ENCODE measurements around the gene TM7SF2.

Gene TM7SF2

DNA sequence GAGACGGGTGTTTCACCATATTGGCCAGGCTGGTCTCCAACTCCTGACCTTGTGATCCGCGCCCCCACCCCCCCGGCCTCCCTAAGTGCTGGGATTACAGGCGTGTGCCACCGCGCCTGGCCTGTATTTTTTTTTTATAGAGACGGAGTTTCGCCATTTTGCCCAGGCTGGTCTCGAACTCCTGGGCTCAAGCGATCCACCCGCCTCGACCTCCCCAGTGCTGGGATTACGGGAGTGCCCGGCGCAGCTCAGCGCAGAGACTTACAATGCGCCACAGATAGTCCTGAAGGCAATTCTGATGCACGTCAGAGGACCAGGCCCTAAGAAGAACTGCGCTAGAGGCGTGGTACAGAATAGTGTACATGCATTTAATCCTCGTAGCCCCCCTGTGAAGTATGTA is 16.2 kb upstream of the TM7SF2 start:
- FAIRE-seq (no peak), DNase-seq (ENCODE audit: insufficient read length) (no peak)
- TF ChIP-seq POLR2AphosphoS5 (IDR thresholded peaks at IDR 0.05; ENCODE audit: low read depth, low read length) = no peak
- no peak for TF ChIP-seq TAF1 (IDR thresholded peaks at IDR 0.05; ENCODE audit: borderline replicate concordance, low read depth, low read length)
- no peak for TF ChIP-seq POLR2A (IDR thresholded peaks at IDR 0.05; ENCODE audit: low read depth, low read length)

DNA sequence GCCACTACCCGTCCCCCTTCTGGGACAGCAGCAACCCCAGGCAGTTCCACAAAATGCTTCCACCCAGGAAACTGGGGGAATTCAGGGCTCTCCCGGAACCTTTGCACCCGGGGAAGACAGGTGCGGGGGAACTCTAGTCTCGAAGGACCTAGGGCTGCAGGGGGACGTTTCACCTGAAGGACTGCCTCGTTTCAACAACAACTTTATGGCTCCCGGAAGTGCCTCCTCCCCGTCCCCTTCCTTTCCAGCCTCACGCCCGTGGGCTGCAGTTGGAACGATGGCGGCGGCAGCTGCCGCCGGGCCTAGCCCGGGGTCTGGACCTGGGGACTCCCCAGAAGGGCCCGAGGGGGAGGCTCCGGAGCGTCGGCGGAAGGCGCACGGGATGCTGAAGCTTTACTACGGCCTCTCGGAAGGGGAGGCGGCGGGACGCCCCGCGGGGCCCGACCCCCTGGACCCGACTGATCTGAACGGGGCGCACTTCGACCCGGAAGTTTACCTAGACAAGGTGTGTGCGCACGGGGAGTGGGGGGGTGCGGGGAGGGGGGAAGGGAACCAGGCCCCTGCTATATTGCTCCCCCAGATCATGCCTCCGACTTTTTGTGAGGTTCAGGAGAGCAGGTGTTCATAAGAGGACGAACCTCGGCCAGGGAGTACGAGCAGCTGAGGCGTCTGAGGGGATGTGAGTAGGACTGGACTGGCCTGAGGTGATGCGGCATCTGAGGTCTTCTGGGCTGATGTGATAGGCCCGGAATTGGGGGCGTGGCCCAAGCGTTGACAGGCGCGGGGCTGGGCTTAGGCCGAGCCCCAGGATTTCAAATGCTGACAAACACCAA is 15.5 kb upstream of the TM7SF2 start, which contains the start of gene VPS51:
Gene VPS51 (plus strand): TSS at position 241 of the 833 bp plus-strand sequence. CDS start 37 bp downstream, at position 278.
- DNase-seq (ENCODE audit: insufficient read length) (peak; percentile 95), FAIRE-seq (peak; percentile 99)
- TF ChIP-seq POLR2A (IDR thresholded peaks at IDR 0.05; ENCODE audit: low read depth, low read length) = peak; percentile 95
- TF ChIP-seq TAF1 (IDR thresholded peaks at IDR 0.05; ENCODE audit: borderline replicate concordance, low read depth, low read length) = peak; percentile 97
- TF ChIP-seq POLR2AphosphoS5 (IDR thresholded peaks at IDR 0.05; ENCODE audit: low read depth, low read length) = peak; percentile 97

DNA sequence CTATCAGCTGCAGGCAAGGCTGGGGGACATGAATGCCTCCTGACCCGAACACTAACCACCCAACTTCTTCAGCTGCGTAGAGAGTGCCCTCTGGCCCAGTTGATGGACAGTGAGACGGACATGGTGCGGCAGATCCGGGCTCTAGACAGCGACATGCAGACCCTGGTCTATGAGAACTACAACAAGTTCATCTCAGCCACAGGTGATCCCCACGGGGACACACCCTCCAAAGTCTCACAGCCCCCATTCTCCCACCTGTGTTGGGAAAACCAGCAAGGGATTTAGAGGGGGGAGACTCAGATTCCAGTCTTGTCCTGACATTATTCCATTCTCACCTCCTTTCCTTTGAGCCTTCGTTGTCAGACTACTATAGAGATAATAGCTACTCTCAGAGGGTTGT is 14.7 kb upstream of the TM7SF2 start:
- DNase-seq (ENCODE audit: insufficient read length) = no peak
- FAIRE-seq = no peak
- no peak for TF ChIP-seq TAF1 (IDR thresholded peaks at IDR 0.05; ENCODE audit: borderline replicate concordance, low read depth, low read length)
- no peak for TF ChIP-seq POLR2AphosphoS5 (IDR thresholded peaks at IDR 0.05; ENCODE audit: low read depth, low read length)
- no peak for TF ChIP-seq POLR2A (IDR thresholded peaks at IDR 0.05; ENCODE audit: low read depth, low read length)

GRCh38 chr11:65100674-65101350 is 10.9 kb upstream of the TM7SF2 start:
- FAIRE-seq (peak; percentile 40), DNase-seq (ENCODE audit: insufficient read length) (no peak)
- TF ChIP-seq POLR2AphosphoS5 (IDR thresholded peaks at IDR 0.05; ENCODE audit: low read depth, low read length) = no peak
- TF ChIP-seq TAF1 (IDR thresholded peaks at IDR 0.05; ENCODE audit: borderline replicate concordance, low read depth, low read length) = no peak
- no peak for TF ChIP-seq POLR2A (IDR thresholded peaks at IDR 0.05; ENCODE audit: low read depth, low read length)

GRCh38 chr11:65102142-65103095 is 9.3 kb upstream of the TM7SF2 start:
- TF ChIP-seq TAF1 (IDR thresholded peaks at IDR 0.05; ENCODE audit: borderline replicate concordance, low read depth, low read length) (no peak), POLR2AphosphoS5 (IDR thresholded peaks at IDR 0.05; ENCODE audit: low read depth, low read length) (no peak), POLR2A (IDR thresholded peaks at IDR 0.05; ENCODE audit: low read depth, low read length) (no peak)
- FAIRE-seq (no peak), DNase-seq (ENCODE audit: insufficient read length) (no peak)

- DNase-seq (ENCODE audit: insufficient read length) (no peak), FAIRE-seq (no peak)
- TF ChIP-seq POLR2A (IDR thresholded peaks at IDR 0.05; ENCODE audit: low read depth, low read length) (no peak), POLR2AphosphoS5 (IDR thresholded peaks at IDR 0.05; ENCODE audit: low read depth, low read length) (no peak), TAF1 (IDR thresholded peaks at IDR 0.05; ENCODE audit: borderline replicate concordance, low read depth, low read length) (no peak)
Measured at GRCh38 chr11:65103476-65103875, 8.2 kb upstream of the TM7SF2 start.

DNA sequence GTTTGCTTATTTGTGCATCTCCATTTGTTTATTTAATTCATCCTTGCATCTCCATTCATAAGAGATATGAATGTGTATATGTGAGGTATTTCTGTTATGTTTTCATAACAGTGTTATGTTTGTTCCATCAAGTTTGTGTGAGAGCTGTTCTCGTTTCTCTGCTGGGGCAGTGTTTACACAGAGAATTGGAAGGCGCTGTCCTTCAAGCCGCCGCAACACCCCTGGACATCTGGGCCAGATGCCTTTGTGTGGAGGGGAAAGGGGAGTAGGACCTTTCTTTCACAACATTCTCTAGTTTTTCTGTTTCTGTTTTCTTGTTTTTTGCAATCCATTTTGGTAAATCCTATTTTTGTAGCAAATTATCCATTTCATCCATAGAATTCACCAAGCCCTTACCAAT is 7.0 kb upstream of the TM7SF2 start:
- FAIRE-seq (no peak), DNase-seq (ENCODE audit: insufficient read length) (no peak)
- TF ChIP-seq POLR2A (IDR thresholded peaks at IDR 0.05; ENCODE audit: low read depth, low read length) (no peak), TAF1 (IDR thresholded peaks at IDR 0.05; ENCODE audit: borderline replicate concordance, low read depth, low read length) (no peak), POLR2AphosphoS5 (IDR thresholded peaks at IDR 0.05; ENCODE audit: low read depth, low read length) (no peak)

- FAIRE-seq = no peak
- no peak for DNase-seq (ENCODE audit: insufficient read length)
- TF ChIP-seq POLR2A (IDR thresholded peaks at IDR 0.05; ENCODE audit: low read depth, low read length) = no peak
- no peak for TF ChIP-seq POLR2AphosphoS5 (IDR thresholded peaks at IDR 0.05; ENCODE audit: low read depth, low read length)
- no peak for TF ChIP-seq TAF1 (IDR thresholded peaks at IDR 0.05; ENCODE audit: borderline replicate concordance, low read depth, low read length)
Measured at GRCh38 chr11:65107078-65107477, 4.6 kb upstream of the TM7SF2 start.

DNA sequence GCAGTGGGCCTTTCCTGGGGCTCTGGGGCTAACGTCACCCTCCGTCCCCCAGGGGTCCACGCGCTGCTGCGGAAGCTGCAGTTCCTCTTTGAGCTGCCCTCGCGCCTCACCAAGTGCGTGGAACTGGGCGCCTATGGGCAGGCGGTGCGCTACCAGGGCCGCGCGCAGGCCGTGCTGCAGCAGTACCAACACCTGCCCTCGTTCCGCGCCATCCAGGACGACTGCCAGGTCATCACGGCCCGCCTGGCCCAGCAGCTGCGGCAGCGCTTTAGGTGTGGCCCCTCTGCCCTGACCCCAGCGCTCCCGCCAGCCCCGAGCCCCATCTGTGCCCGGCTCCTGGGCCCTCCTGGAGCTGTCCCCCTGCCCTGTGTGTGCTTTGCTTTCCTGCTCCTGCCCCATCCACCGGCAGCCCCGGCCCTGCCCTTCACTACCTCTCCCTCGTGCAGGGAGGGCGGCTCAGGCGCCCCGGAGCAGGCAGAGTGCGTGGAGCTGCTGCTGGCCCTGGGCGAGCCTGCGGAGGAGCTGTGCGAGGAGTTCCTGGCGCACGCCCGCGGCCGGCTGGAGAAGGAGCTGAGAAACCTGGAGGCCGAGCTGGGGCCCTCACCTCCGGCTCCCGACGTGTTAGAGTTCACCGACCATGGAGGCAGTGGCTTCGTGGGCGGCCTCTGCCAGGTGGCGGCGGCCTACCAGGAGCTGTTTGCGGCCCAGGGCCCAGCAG is 3.8 kb upstream of the TM7SF2 start:
- FAIRE-seq (no peak), DNase-seq (ENCODE audit: insufficient read length) (no peak)
- TF ChIP-seq POLR2A (IDR thresholded peaks at IDR 0.05; ENCODE audit: low read depth, low read length) = no peak
- no peak for TF ChIP-seq POLR2AphosphoS5 (IDR thresholded peaks at IDR 0.05; ENCODE audit: low read depth, low read length)
- no peak for TF ChIP-seq TAF1 (IDR thresholded peaks at IDR 0.05; ENCODE audit: borderline replicate concordance, low read depth, low read length)

GRCh38 chr11:65108469-65109123 is 3.1 kb upstream of the TM7SF2 start:
- no peak for TF ChIP-seq POLR2A (IDR thresholded peaks at IDR 0.05; ENCODE audit: low read depth, low read length)
- TF ChIP-seq POLR2AphosphoS5 (IDR thresholded peaks at IDR 0.05; ENCODE audit: low read depth, low read length) = no peak
- no peak for TF ChIP-seq TAF1 (IDR thresholded peaks at IDR 0.05; ENCODE audit: borderline replicate concordance, low read depth, low read length)
- FAIRE-seq (no peak), DNase-seq (ENCODE audit: insufficient read length) (no peak)
